Measurements from ENCODE around the gene LTF. TPM values are rescaled to one million over a fixed set of nuclear protein-coding genes. Genes with fewer than 3 reads are reported as not detected.

The LTF gene
- total and polyA plus RNA-seq, 10 of the 15 experiments (the other 5 are each of a cell fraction or from before 2014, with no cell fraction given): 0.03 to 0.31 TPM; not detected in 8

- TF ChIP-seq EZH2 (IDR thresholded peaks at IDR 0.05; ENCODE audit: borderline replicate concordance, control insufficient read depth, low read depth, low read length) (no peak), LARP7 (IDR thresholded peaks at IDR 0.05) (no peak), ATF3 (IDR thresholded peaks at IDR 0.05; ENCODE audit: borderline replicate concordance, extremely low read depth, low read depth, low read length) (no peak), FOXM1 (IDR thresholded peaks at IDR 0.05; ENCODE audit: low read depth, low read length) (no peak), HDAC6 (IDR thresholded peaks at IDR 0.05; ENCODE audit: unreplicated experiment) (no peak), IKZF2 (IDR thresholded peaks at IDR 0.05) (no peak), PAX8 (IDR thresholded peaks at IDR 0.05) (no peak), MYC (IDR thresholded peaks at IDR 0.05; ENCODE audit: insufficient read depth, insufficient read length, insufficient replicate concordance, low read length, severe bottlenecking) (no peak), GATAD2B (conservative IDR thresholded peaks at IDR 0.05; ENCODE audit: low read depth) (no peak), ESRRA (IDR thresholded peaks at IDR 0.05; ENCODE audit: low read length) (no peak), HCFC1 (IDR thresholded peaks at IDR 0.05; ENCODE audit: low read length) (no peak), ZZZ3 (IDR thresholded peaks at IDR 0.05; ENCODE audit: control insufficient read depth, insufficient read length, low read depth) (no peak), SMAD1 (IDR thresholded peaks at IDR 0.05; ENCODE audit: low read depth, partially characterized antibody) (no peak), IRF4 (IDR thresholded peaks at IDR 0.05; ENCODE audit: low read depth, low read length) (no peak), MLLT1 (IDR thresholded peaks at IDR 0.05) (no peak), EED (IDR thresholded peaks at IDR 0.05; ENCODE audit: low read depth) (no peak)
- WGBS (ENCODE audit: insufficient coverage, insufficient replicate concordance, low lambda C conversion rate, missing lambda C conversion rate): 24% methylated on average over 4 of the region's 4 CpGs
- CTCF ChIA-PET: interaction anchor here (0.8 to 11.0 kb wide), 3 partner anchors 73 to 185 kb away, joined by 3 to 207 read pairs (median 3); no protein-coding TSS in a partner anchor
- peaks cover 5% of the 10 kb centered on the region for H3K4me1 ChIP-seq (ENCODE audit: control insufficient read depth, insufficient read depth, low read length)
- H3K4me3 ChIP-seq: no peak overlapping the region
- in situ Hi-C loops (cut with MboI) (loop anchor here (5.0 kb wide), 2 partner anchors 72 to 142 kb away; no protein-coding TSS in a partner anchor), intact Hi-C loops (cut with micrococcal nuclease; ENCODE audit: unreplicated experiment) (no loop called here)
- ATAC-seq: no peak
- H3K27ac ChIP-seq (ENCODE audit: control insufficient read depth, insufficient read depth): no peak overlapping the region
- no peak overlapping the region for H3K9ac ChIP-seq (ENCODE audit: control insufficient read depth, insufficient read depth, low read length)
- no TSS peak for BruUV-seq (replicated peaks)
- no peaks in the 10 kb centered on the region for H3K79me2 ChIP-seq (ENCODE audit: control insufficient read depth, insufficient read depth, low read length)
- no peak overlapping the region for H2AFZ ChIP-seq (ENCODE audit: control insufficient read depth, low read depth, low read length)
- no peaks in the 10 kb centered on the region for H3K9me3 ChIP-seq (replicated peaks; ENCODE audit: control insufficient read depth, insufficient read depth, low read length)
- no peaks in the 10 kb centered on the region for H3K36me3 ChIP-seq (ENCODE audit: control insufficient read depth in 2 of 2, insufficient read depth in 2 of 2, low read length in 1 of 2)
- SMC1A ChIA-PET (ENCODE audit: uncharacterized antibody, unreplicated experiment): no interaction called here
- H3K4me2 ChIP-seq (ENCODE audit: control insufficient read depth, insufficient read depth): no peak overlapping the region
- no peak for FAIRE-seq
- RAD21 ChIA-PET (ENCODE audit: unreplicated experiment): no interaction called here
- POLR2A ChIA-PET: no interaction called here
- H4K20me1 ChIP-seq (ENCODE audit: control insufficient read depth, insufficient read depth): no peaks in the 10 kb centered on the region
- no peak for DNase-seq (ENCODE audit: low read depth, low spot score)
- peaks cover 2 to 4% of the 10 kb centered on the region in 2 experiments for H3K27me3 ChIP-seq (replicated peaks in 1 of 2; ENCODE audit: control insufficient read depth in 2 of 2, insufficient read depth in 2 of 2, low read length in 1 of 2)
Observed at GRCh38 chr3:46485779-46486175, 21.1 kb upstream of the LTF start.

Data from GM12878 (cell line).